KG1 (cell line): ENCODE data around the gene TFEB.

Source experiments
- DNase-seq: peaks from one replicate; lab custom pipeline; 2025; lab: John Stamatoyannopoulos, UW

TFEB gene

DNA sequence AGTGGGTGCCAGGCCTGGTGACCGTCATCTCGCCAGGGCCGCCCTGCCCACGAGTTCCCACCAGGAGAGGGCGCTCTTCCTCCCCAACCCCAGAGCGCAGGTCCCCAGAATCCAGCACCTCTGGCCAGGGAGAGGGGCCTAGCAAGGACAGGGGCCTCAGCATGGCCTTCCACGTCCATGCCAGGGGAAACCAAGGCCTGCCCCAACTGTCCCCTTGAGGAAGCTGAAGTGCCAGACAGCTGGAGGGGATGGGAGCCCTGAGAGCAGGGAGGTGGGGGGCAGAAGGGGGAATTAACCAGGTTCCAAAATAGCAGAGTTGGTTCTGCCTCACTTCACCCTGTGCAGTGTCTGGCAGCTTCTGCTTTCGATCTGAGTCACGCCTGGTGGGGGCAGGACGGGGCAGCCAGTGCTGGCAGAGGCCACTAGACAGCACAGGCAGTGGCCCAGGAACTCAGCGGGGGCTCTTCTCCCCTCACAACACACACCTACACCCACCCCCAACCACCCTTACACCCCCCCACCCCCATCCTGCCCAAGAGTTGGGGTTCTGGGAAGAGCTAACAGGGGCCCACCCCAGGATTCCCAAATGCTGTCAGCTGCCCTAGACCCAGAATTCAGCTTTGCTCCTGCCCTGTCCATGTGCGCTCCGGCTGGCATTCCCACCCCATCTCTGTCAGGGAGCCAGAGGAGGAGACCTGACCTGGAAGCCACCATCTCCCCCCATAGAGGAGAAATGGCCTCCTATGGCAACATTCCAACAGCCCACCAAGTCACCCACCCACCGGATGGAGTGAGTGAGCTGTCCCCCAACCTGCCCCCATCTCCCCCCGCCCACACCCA lies 29.2 kb downstream of the TFEB start:
- no peak for DNase-seq

DNA sequence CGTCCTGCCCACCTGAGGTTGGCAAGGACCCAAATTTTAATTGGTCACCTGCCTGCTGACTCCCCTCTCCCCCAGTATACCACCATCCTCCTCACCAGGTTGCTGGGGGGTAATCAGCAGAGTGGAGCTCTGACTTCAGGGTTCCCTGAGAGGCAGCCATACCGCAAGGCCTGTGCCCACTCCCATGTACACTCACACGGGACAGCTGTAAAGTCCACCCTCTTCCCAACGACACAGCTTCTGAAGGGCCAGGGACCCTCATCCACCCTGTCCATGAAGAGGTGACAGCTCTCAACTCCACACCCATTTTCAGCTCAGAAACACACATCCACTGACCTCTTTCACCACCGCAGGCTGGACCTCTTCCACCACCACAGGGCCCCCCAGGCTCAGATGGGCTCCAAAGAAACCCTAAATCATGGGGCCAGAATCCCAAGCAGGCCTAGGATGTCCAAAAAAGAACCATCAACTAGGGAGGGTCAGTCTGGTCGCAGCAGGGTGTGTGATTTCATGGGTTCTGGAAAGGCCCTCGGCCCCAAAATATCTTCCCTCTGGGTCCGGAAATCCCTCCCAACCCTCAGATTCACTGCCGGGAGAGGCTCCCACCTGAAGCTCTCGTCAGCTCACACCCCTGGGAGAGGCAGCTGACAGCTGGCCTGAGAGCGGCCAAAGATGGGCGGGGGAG lies 30.0 kb downstream of the TFEB start:
- DNase-seq, result no peak

GRCh38 chr6:41704656-41705310 lies 30.6 kb downstream of the TFEB start:
- no peak for DNase-seq

DNA sequence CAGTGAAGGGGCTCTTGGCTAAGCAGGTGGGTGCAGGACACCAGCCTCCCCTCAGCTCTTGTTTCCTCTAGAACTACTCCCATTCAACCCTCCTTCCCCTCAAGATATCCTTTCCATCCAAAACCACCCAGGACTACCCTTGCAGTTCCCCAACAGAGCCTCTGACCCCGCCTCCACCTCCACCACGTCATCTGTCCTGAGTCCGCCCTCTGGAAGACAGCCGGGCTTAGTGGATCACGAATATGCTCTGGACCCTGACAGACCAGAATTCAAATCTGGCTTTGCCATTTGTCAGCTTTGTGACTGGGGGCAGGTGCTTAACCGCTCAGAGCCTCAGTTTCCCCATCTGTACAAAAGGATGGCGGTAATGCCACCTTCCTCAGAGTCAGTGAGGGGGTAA lies 31.4 kb downstream of the TFEB start:
- DNase-seq, result no peak

DNA sequence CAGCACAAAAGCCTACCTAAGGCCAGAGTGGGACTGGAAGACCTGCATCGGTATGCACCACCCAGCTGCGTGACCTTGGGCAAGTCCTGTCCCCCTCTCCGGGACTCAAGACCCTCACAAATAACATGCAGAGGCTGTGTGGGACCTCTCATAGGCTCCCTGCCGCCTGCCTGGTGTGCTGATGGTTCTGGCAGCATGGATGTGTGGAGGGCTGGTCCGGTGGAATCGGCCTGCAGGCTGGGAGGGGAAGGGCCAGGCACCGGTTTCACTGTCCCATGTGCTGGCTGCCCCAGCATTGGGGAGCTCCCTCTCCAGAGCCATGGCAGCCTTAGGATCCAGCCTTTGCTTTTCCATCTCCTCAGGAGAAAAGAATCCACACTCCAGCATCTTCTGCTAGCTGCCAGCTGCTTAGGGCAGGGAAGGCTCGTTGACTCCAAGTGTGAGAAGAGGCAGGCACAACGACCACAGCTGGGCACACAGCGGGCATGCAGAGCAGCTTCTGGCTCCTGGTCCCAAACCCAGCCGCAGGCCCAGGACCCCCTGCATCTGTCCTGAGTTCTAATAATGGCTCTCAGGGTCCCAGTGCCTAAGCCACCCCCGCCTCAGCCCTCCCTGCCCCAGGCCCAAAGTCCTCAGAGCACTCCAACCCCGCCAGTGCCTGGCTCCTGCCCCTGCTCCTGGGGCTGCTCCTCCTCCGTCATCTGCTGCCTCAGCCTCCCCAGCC lies 32.5 kb downstream of the TFEB start:
- DNase-seq, result no peak

- no peak for DNase-seq
These were observed 33.2 kb downstream of the TFEB start for GRCh38 chr6:41702089-41702745.

DNA sequence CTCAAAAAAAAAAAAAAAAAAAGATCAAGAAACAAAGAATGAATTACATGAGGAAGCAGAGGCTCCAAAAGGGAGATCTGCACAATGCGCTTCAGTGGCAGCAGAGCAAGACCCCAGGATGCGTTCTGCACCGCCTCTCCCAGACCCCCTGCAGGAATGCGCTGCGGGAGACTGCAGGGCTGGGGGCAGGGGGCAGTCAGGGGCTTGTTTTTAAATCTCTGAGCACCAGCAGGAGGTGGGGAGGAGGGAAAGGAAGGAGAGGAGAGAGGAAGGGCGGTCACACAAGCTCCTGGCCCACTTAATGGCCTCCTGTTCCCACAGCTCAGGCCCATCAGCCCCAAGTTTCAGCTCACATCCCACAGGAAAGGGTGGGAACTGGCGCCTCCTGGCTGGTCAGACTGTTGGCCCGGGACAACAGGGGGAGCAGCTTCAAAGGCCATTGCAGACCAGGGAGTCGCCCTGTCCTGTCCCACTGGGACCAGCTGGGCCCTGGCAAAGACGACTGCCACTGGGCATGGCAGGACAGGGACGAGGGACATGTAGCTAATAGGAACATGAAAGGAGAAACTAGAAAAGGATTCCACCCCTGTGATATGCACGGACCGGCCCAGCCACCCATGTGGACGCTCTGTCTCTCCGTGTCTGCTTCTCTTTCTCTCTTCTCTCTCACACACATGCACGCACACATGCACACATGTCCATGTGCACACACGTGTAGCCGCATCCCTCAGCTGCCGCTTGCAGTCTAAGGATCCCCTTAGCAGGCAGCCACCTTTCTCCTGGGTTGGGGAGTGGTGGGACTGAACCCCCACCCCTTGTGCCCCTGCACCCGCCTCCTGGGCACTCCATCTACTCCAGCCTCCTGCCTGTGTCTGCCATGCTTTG lies 34.7 kb downstream of the TFEB start:
- no peak for DNase-seq

- no peak for DNase-seq
These were observed 36.3 kb downstream of the TFEB start for GRCh38 chr6:41699063-41699462.

DNA sequence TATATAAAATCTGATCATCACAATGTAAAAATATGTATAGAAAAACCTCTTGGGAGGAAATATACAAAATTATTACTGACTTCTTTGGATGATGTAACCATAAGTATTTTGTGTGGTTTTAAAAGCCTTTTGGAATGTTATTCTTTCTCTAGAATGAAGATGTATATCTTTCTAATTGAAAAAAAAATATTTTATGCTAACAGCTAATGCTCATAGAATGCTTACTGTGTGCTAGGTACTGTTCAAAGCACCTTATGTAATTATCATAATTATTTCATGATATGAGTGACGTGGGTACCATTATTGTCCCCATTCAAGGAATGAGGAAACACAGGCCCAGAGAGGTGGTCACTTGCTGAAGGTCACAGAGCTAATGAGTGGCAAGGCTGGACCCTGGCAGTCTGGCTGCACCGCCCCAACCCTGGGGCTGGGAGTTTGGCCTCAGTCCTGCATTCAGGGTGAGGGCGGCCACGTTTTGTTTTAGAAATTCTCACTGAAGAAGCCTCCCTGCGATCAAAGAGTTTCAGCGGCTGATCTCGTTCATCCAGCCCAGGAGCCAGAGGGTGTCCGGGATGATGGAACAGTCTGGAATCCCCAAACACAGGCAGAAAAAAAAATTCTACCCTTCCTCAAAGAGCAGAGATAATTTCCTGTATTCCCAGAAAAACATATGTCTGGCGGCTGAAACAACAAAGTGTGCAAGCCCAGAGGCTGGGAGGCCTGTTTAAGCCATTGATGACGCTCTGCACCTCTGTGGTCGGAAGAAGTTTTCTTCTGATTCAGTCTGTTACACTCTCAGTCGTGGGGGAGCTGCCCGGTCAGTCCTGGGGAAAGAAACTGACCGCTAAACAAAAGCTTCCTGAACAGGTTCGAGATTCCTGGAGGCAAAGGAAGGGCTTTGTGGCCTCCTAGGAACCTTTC lies 37.3 kb downstream of the TFEB start:
- DNase-seq, result no peak

DNA sequence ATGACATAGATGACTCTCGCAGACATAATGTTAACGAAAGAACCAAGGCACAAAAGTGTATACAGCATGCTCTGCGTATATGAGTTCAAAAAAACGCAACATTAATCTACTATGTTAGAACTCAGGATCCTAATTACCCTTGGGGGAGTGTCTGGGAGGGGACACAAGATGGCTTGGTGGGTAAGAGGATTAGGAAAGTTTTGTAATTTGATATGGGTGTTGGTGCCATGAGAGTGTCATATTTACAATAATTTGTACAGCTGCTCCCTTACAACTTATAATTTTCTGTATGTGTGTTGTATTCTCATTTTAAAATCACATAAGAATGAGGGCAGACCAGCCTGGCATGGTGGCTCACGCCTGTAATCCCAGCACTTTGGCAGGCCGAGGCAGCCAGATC lies 38.6 kb downstream of the TFEB start:
- DNase-seq, result no peak

- no peak for DNase-seq
These were observed 39.6 kb downstream of the TFEB start for GRCh38 chr6:41695825-41696224.

- no peak for DNase-seq
These were observed 40.4 kb downstream of the TFEB start for GRCh38 chr6:41694815-41695526.

DNA sequence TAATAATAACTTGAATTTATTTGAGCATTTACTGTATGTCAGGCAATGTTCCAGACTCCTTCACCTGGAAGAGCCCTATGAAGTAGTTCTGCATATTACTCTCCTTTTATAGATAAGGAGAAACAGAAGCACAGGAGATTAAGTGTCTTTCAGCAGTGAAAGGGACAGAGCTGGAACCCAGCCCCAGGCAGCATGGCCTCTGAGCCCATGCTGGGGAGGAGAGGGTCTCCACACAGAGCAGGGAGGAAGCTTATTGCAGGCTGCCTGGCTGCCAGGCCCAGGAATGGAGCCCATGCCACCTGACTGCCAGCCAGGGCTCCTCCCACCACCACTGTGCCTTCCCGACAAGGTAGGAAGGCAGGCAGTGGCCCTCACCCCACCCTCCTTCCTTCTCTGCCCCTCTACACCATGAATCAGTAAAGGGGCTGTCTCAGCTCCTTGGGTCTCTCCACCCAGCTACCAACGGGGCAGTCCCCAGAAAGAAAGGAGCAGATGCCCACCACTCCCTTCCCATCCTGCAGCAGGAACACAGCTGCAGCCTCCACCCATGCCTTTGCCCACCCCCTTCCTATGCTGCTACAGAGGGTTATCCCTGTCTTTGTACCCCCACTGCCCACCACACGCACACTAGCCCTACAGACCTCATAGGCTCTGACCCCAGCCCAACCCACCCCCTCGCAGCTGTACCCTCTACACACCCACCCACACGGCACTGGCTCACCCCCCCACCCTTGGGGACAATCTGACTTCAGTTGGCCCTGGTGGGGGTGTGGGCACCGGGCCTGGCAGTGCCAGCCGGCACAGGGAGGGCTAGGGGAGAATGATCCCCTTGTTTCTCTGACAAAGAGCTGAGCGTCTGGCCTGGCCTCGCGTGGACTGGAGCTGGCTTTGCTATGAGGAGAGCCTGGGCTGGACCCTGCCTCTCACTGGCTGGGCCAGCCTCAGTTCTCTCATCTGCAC lies 41.8 kb downstream of the TFEB start:
- no peak for DNase-seq

- DNase-seq, result no peak
These were observed 42.7 kb downstream of the TFEB start for GRCh38 chr6:41692730-41693129.

DNA sequence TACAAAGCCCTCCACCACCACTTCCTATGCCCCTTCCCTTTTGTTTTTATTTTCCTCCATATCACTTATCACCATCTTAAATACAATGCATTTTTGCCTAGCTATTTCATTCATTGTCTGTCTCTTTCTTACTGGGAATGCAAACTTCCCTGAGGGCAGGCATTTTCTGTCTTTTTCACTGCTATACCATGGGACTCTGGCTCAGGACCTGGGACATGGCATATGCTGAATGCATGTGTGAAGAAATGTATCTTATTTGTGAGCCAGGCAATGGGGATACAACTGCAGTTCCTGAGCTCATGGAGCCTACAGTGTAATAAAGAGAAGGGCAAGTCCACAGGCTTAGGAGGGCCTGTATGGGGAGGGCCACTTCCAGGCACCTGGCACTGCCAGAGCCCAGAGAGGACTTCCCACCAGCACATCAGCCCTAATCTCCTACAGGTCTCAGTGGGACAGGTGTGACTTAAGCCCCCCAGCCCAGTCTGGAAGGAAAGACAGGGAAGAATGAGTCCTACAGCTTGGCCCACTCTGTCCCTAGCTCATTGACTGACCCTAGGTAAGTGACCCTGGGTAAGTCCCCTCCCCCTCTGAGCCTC lies 43.2 kb downstream of the TFEB start:
- no peak for DNase-seq

- DNase-seq, result no peak
These were observed 43.9 kb downstream of the TFEB start for GRCh38 chr6:41691426-41692079.
